Activated T-cell treated with anti-CD3 and anti-CD28 coated beads for 48 hours (primary cell): ENCODE data around the gene SLC25A25.
A peak's percentile ranks its signal among the peaks of the same experiment; 100 is the strongest.
"Not testable (repeated sequence)": the region's sequence is repeated elsewhere in the genome, so short reads cannot be mapped to it uniquely, and the experiment has no call there.

ENCODE experiments used
- DNase-seq: peaks from one replicate; pipeline ENCODE4 v3.0.0-alpha.2; 2020; ENCODE audit warnings: low read depth

SLC25A25 gene

DNA sequence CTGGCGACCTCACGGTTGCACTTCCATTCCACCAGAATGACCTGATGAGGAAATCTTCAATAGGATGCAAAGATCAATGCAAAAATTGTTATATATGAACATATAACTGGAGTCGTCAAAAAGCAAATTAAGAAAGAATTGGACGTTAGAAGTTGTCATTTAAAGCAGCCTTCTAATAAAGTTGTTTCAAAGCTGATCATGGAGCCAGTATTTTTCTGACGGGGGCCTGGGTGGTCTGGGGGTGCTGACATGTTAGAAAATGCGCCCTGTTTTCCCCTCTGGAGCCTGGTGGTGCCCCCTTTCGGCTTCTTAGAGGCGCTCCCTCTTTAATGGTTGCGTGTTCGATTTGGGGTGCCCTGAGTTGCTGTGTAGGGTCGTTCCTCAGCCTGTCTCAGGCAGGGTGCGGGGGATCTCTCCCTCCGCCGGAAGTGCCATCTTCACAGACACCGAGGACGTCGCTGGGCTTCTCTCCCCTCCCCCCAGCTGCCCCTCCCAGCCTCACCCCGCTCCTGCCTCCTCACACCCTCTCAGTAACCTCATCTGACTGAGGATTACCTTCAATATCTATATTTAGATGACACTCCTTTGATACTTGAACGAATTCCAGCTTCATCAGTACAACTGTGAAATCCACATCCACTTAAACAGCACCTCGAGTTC is 41.1 kb downstream of the SLC25A25 start:
- no peak for DNase-seq

DNA sequence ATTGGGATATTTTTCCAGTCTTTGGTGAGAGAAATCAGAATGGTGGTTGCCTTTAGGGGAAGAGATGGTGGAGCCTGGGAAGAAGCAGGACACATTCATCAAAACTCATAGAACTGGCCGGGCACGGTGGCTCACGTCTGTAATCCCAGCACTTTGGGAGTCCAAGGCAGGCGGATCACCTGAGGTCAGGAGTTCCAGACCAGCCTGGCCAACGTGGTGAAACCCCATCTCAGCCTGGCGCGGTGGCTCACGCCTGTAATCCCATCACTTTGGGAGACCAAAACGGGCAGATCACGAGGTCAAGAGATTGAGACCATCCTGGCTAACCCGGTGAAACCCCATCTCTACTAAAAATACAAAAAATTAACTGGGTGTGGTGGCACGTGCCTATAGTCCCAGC is 43.7 kb downstream of the SLC25A25 start:
- not testable (repeated sequence) for DNase-seq

DNA sequence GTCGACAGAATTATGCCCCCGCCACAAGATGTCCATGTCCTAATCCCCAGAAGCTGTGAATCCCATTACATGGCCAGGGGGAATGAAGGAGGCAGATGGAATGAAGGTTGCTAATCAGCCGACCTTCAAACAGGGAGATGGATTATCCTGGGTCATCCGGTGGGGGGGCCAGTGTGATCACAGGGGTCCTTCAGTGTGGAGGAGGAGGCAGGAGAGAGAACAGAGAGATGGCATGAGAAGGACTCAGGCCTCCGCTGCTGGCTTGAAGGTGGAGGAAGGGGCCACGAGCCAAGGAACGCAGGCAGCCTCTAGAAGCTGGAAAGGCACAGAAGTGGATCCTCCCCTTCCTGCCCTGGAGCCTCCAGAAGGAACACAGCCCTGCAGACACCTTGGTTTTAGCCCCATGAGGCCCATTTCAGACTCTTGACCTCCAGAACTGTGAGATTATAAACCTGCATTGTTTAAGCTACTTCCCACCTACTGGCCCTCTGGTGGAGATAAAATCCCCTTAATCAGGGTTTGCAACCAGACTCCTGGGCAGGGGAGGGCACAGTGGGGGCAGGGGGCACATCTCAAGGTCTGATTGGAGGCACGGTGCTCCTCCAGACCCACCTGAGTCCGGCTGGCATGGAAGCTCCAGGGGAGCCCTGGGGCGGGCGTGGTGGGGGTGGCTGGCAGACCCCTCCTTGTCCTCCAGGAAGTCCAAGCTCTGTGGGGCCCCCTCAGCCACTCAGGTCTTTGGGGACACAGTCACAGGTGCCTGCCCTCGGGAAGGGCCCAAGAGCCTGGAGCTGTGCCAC is 45.7 kb downstream of the SLC25A25 start:
- DNase-seq, result no peak

DNA sequence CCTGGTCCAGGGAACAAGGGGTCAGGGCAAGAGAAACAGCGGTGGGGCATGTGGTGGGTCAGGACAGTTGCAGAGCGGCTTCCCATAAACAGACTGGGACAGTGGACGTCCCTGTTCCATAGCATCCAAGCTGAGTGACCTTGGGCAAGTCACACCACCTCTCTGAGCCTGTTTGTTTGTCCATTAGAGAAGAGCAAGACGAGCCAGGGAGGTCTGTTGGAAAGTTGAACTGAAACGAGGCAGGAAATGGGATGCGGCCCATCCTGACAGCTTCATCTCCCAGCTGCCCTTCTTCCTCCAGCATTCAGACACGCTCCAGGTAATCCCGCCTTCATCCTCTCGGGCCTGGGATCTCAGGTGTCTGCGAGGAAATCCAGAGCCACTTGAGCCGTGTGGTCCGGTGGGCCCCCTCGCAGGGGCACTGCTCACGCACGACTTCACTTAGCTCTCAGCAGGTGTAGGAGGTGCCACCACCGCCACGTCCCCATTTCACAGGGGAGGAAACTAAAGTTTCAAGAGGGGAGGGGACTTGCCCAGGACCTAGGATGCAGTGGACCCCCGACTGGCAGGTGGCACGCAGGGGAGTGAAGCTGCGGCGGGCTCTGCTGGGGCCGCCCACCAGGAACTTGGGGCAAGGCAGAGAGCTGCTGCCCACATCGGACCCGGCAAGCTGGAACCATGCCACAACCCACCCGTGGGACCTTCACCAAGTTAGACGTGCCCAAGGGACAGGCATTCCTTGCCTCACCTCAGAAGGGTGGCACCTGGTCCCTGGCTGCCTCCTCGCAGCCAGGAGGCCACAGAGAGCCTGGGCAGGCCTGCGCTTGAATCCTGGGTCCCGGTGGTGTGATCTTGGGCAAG is 46.5 kb downstream of the SLC25A25 start:
- DNase-seq, result no peak

DNA sequence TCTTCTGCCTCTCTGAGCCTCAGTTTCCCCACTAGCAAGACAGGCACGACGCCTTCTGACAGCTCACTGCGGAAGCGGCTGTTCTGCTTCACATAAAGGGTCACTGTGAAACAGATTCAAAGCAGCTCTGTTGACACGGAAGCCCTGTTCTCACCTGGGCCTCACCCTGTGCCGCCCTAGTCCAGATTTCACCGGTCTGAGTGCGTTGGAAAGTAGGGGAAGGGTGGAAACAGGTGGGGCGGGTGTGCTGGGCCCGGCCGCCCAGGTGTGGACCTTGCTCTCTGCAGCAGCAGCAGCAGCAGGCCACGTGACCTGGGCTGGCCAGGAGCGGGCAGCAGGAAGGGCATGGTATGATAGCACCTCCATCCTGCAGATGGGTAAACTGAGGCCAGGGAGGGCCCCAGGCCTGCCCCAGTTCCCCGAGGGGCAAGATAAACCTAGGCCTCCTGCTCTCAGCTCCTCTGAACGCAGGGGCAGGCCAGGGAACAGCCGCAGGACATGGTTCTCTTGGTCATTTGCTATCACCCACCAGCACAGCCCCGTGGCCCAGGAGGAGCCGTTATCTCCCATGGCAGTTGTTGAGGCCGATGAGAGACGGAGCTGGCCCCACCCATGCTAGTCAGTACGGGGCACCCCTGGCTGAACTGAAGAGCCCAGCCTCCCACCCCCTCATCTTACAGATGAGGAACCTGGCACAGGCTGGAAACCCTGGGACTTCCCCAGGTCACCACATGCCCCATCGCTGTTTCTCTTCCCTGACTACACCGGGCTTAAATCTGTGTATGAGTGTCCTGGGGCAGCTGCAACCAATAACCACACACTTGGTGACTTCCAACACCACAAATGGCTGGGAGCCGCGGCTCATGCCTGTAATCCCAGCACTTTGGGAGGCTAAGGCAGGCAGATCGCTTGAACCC is 47.4 kb downstream of the SLC25A25 start:
- DNase-seq, result no peak

DNA sequence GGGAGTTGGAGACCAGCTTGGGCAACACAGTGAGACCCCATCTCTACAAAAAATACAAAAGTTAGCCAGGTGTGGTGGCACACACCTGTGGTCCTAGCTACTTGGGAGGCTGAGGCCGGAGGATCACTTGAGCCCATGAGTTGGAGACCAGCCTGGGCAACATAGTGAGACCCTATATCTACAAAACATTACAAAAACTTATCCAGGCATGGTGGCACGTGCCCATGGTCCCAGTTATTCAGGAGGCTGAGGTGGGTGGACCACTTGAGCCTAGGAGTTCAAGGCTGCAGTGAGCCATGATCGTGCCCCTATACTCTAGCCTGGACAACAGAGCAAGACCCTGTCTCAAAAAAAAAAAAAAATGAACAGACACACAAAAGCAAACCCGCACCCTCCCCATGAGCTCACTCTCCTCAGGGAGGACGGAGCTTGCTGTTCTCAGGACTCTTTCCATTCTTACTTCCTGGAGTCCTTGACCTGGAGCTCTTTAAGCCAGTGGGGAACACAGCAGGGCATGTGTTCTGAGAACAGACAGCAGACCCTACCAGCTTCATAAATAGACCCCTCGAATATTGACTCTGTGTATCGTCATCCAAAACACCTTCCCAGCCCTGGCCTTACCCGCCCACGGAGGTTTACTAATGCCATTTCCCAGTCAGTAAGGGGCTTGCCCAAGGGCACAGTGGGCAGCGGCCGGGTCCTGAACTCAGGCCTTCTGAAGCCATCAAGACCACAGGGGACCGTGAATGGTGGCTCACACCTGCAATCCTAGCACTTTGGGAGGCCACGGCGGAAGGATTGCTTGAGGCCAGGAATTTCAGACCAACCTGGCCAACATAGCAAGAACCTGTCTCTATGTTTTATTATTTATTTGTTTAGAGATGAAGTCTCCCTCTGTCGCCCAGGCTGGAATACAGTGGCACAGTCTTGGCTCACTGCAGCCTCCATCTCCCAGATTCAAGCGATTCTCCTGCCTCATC is 48.4 kb downstream of the SLC25A25 start:
- DNase-seq, result no peak

DNA sequence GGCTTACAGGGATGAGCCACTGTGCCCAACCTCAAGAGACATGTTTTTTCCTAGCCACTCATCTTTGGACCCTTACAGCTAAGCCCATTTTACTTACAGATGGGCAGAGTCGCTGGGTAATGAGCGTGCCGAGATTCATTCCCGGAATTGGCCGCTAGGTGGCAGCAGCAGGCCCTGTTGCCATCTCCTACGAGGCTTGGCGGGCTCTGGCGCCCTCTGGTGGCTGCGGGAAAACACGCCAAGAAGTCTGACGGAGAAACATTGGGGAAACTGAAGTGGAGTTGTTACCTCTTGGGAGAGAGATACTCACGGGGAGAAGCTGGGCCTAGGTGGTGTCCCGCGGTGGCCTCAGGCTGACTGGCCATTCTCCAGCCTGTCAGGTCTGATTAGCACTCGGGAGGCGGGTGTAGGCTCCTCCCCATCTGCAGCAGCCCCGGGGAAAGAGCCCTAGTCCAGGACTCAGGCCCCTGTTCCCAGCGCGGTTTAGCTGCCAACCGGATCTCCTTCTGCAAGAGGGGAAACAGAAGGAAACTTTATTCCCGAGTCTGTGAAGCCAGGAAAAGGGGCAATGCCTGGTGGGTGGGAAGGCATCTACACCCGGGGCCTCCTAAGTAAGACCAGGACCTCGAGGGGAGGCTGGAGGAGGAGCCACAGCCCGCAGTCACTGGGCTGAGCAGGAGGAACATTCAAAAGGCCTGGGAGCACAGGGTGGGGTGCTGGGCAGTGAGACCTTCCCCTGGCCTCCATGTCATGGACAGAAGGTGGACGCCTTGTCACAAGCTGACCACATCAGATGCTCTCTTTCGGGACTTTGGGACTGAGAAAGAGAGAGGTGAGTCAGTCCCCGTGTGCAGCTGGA is 49.8 kb downstream of the SLC25A25 start:
- DNase-seq, result peak; percentile 94

DNA sequence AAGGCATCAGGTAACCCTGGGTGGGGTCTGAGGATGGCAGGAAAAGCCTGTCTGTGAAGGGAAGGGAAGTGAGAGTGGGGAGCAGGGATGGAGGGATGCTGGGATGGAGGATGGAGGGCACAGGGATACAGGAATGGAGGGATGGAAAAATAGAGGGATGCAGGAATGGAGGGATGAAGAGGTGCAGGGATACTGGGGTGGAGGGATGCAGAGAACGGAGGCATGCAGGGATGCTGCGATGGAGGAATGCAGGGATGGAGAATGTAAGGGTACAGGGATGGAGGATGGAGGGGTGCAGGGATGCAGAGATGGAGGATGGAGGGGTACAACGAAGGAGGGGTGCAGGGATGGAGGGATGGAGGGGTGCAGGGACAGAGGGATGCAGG is 50.4 kb downstream of the SLC25A25 start:
- DNase-seq, result no peak

DNA sequence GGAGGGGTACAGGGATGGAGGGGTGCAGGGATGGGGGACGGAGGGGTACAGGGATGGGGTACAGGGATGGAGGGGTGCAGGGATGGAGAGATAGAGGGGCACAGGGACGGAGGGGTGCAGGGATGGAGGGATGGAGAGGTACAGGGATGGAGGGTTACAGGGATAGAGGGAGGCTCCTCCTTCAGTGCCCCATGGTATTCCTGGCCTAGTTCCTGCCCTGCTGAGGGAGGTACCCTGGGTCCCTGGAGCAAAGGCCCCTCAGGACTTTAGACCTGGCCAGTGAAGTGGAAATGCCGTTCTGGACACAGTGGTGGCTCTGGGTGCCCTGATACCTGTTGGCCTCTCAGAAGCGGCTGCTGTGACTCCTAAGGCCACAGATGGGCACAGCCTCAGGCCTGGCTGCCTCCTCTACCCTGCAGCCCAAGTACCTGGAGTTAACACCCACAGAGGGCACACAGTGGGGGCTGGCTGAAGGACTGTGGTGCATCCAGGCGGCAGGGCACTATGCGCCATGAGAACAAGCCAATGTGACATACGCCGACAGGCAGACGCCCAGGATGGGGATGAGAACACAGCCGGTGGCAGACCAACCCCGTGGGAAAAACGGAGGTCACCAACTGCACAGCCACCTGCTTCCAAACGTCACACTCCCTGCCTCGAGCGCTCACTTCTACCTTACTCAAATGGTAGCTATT is 51.1 kb downstream of the SLC25A25 start:
- no peak for DNase-seq

DNA sequence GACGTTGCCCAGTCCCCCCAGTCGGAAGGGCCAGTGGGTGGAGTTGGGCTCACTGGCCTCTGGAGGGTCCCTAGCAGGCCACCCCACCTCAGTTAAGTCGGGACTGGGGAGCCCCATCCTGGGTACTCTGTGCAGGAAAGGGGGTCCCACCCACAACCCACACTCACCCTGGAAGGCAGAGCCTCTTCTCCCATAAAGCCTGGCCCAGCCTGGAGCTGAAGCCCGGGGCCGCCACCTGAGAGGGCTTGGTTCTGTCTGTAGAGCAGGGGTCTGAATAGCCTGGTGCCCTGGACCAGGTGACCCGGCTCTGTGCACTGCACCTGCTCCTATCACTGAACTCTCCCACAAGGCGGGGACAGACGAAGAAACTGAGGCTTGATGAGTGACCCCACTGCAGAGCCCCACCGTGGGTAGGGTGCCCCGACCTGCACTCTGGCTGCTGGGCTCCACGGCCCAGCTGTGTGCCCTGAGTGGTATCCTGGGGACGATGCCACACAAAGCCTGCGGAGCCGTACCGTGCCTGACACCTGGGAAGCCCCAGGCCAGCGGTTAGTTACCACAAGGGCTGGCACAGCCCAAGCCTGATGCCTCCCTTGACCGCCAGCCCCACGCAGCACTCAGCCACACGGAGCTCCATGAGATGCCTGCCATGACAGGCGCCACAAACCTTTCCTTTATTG is 52.2 kb downstream of the SLC25A25 start:
- DNase-seq, result no peak

DNA sequence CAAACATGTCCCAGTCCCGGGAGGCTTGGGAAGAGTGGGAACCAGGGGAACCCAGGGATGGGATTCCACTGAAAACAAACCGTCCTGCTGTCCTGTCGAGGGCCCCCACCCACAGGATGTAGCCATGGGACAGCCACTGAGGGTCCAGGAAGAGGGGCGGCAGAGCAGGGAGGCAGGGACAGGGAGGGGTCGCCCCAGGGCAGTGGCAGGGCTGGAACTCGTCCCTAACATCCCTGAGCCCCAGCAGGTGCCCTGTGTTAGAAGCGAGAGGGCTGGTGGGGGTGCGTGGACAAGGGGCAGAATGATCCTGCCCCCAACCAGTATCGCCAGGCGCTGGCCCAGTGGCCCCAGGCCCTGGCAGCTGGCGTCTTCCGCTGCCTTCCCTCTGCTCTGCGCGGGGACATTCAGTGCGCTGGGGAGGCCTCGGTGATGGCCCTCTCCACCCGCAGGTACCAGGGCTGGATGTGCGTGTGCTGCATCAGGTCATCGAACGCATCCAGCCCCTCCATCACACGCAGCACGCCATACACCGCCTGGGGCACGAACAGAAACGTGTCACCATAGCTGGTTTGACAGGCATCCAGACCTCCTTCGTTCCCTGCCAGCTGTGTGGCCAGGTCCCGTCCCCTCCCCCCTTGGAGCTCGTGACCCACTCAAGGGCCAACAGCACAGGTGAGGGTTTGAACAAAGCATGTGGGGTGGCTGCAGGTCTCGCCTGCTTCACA is 52.9 kb downstream of the SLC25A25 start:
- DNase-seq, result no peak

DNA sequence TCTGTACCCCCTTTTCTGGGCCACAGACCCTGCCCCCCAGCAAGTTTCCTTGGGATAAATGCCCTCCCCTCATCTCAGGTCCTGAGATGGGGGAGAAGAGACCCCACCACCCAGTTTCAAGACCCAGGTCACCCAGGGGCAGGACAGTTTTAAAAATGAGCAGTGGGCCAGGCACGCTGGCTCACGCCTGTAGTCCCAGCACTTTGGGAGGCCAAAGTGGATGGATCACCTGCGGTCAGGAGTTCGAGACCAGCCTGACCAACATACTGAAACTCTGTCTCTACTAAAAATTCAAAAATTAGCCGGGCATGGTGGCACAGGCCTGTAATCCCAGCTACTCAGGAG is 53.4 kb downstream of the SLC25A25 start:
- DNase-seq, result no peak

DNA sequence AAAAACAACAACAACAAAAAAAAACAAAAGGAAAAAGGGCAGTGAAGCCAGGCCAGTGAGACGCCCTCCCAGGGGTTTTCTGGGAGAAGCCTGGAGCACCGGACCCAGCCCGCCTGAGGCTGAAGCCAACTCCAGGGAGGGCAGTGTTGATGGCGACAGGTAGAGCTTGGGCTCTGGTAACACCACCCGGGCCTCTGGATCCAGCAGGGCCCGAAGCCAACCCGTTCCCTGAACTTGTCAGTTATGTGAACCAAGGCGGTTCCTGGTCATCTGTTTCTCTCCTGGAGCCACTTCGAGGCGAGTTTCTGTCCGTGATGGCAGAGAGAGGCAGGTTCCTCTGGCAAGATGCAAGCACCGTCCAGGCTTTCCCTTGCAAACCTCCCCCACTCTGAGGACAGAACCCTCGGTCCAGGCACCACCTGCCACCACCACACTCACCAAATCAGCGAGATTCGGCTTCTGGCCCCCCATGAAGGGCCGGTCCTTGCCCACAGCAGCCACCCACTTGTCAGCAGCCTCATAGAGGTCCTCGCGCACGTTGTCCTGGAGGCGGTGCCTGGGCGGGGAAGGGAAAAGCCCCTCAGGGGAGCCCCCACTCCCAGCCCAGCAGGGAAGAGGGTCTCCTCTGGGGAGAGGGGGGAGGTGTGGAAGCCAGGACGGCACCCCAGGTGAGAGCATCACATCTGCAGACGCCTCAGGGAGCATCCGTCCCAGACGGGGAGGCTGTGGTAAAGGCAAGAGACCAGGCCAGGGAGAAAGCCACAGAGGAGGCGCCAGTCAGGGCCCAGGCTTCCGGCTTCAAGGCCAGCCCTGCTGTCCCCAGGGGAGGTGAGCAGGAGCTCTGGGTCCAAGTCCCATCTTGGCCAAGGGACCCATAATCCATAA is 54.1 kb downstream of the SLC25A25 start:
- no peak for DNase-seq

DNA sequence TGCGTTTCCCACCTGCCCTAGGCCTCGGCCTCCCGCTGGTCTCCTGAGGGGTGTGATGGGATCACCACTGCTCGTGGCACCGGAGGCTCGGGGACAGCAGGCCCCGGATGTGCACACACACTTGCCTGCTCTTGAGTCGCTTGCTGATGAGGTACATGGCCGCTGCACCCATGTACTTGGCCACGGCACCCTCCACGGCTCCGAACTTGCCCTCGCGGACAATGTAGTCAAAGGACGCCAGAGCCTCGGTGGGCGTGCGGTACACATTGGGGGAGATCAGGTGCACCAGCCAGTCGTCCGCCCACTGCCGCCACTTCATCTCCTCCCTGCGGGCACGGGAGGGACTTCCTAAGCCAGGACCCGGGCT is 54.8 kb downstream of the SLC25A25 start:
- DNase-seq, result no peak

DNA sequence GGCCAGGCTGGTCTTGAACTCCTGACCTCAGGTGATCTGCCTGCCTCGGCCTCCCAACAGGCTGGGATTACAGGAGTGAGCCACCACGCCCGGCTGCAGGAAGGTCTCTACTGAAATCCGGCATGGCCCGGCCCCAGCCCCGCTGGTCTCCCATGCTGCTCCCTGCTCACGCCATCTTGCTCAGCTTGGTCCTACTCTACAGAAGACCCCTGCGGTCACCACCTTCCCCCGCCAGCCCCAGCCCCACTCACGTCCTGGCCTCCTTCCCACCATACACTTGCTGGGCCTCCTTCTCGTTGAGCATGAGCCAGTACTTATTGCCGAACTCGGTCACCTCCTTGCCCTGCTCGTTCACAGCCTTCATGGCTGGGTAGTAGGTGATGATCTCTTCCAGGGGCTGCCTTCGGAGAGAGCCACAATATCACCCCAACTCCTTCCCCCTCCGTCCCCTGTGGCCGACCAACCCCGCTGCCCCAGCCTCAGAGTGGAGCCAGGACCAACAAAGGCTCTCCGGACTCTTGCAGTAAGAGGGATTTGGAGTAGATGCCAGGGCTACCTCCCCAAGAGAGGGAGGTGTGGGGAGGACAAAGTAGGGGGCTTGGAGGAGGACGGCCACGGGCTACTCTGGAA is 55.5 kb downstream of the SLC25A25 start:
- DNase-seq, result no peak

DNA sequence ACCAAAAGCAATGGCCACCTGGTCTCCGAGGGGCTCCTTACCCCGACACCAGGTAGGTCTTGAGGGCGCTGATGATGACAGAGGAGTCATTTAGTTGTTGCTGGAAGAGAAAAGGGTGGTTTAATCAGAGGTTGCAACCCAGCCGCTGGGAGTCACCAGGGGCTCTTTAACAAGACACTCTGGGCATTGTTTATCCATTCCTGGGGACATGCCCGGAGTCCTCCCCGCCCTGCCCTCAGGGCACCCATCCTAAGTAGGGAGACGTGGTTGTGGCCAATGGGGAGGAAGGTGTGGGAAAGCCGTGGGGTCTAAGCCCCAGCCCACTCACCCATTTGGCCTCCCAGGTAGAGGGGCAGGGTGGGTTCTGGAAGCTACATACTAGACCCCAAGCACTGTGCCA is 56.4 kb downstream of the SLC25A25 start:
- DNase-seq, result no peak
